ENCODE results near the gene POLE4.

The POLE4 gene

GRCh38 chr2:74939919-74940812 is 18.3 kb upstream of the POLE4 start:
- DNase-seq, result no peak

GRCh38 chr2:74941284-74941683 is 17.2 kb upstream of the POLE4 start:
- no peak for DNase-seq

GRCh38 chr2:74942263-74942662 is 16.2 kb upstream of the POLE4 start:
- DNase-seq, result no peak

GRCh38 chr2:74944987-74945787 is 13.3 kb upstream of the POLE4 start:
- DNase-seq, result no peak

GRCh38 chr2:74945788-74946331 is 12.6 kb upstream of the POLE4 start:
- DNase-seq, result no peak

- no peak for DNase-seq
Observed at GRCh38 chr2:74947703-74948102, 10.7 kb upstream of the POLE4 start.

GRCh38 chr2:74948779-74949178 is 9.7 kb upstream of the POLE4 start:
- DNase-seq, result no peak

- DNase-seq, result no peak
Observed at GRCh38 chr2:74951211-74951754, 7.2 kb upstream of the POLE4 start.

GRCh38 chr2:74952575-74952974 is 5.9 kb upstream of the POLE4 start:
- DNase-seq, result no peak

GRCh38 chr2:74953796-74954499 is 4.5 kb upstream of the POLE4 start:
- DNase-seq, result no peak

GRCh38 chr2:74954500-74954874 is 4.0 kb upstream of the POLE4 start:
- no peak for DNase-seq

GRCh38 chr2:74957886-74958273 is 563 bp upstream of the POLE4 start:
- no peak for DNase-seq

GRCh38 chr2:74959106-74959751 is 786 bp downstream of the POLE4 start:
- DNase-seq, result no peak

GRCh38 chr2:74966887-74967286 is 8.4 kb downstream of the POLE4 start:
- DNase-seq, result no peak

- DNase-seq, result no peak
Observed at GRCh38 chr2:74975016-74975415, 16.6 kb downstream of the POLE4 start.

- DNase-seq, result no peak
Observed at GRCh38 chr2:74979844-74980243, 21.4 kb downstream of the POLE4 start.

- no peak for DNase-seq
Observed at GRCh38 chr2:74982577-74982976, 24.1 kb downstream of the POLE4 start.

GRCh38 chr2:74983631-74984392 is 25.4 kb downstream of the POLE4 start:
- no peak for DNase-seq

GRCh38 chr2:74984947-74985637 is 26.6 kb downstream of the POLE4 start:
- no peak for DNase-seq

Data from nucleus accumbens (tissue), 56 donors.